ENCODE measurements around the gene NSG1.

The NSG1 gene

DNA sequence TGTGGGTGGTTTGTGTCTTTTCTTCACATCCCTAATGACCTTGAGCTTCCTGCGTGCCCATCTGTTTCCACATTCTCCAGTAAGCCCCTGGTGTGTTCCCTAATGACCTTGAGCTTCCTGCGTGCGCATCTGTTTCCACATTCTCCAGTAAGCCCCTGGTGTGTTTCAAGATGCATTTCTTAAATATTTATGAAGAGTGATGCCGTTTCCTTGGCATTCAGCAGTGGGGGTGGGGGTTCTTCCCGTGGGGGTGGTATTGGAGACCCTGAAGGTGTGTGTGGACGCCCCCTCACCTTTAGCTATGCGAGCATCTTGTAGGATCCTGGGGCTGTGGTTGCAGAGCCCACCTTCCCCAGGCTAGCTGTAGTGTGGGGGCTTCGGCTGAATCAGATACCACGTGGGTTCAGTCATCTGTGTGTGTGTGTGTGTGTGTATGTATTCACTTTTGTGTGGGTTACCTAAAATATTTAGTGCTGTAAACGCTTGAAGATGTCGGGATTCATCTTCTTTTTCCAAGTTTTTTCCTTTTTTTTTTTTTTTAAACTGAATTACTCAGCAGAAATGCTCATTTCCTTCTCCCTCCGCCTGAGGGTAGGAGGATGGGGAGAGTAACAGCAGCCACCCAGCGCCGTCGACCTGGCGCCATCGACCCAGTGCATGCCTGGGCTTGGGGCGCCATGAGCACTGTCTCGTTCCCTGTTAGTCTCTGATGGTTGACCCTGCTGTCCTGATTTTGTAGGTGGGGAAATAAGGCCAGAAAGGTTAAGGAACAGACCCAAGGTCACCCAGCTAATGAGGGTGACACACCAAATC lies 9.9 kb downstream of the NSG1 start:
- no peak for DNase-seq (ENCODE audit: low read depth)

DNA sequence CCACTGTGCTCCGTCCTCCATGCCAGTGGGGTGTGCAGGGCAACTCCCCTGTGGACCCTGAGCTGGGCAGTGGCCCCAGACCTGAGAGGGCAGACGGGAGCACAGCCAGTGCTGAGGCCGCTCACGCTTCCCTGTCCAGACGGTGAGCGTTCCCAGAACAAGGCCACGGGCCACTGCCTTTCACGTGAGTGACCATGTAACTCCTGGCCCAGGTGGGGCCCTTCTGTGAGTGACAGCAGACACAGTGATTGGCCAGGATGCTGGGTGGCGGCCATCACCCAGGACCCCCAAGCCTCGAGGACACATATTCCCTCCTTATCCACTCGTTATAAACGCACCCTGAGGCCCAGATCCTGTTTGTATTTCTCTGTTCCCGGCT lies 10.5 kb downstream of the NSG1 start:
- no peak for DNase-seq (ENCODE audit: low read depth)

- DNase-seq (ENCODE audit: low read depth): no peak
Observed at GRCh38 chr4:4398430-4398829, 11.5 kb downstream of the NSG1 start.

DNA sequence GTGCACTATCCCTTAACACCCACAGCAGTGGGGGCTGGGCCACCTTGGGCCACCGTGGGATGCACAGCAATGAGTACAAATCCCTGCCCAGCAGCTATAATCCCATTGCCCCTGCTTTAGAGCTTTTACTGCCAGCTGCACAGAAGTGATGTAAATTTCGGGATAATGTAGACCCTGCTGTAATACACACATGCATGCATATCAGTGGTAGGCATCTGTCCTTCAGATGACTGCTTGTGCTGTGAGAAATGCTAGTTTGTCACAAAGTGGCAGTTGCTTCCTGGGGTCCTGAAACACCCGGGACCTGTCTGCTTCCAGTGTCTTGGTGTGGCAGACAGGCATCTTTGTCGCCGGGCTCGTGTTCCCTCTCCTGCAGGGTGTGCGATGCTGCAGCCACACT lies 14.1 kb downstream of the NSG1 start:
- no peak for DNase-seq (ENCODE audit: low read depth)

GRCh38 chr4:4402966-4403365 lies 16.1 kb downstream of the NSG1 start:
- no peak for DNase-seq (ENCODE audit: low read depth)

DNA sequence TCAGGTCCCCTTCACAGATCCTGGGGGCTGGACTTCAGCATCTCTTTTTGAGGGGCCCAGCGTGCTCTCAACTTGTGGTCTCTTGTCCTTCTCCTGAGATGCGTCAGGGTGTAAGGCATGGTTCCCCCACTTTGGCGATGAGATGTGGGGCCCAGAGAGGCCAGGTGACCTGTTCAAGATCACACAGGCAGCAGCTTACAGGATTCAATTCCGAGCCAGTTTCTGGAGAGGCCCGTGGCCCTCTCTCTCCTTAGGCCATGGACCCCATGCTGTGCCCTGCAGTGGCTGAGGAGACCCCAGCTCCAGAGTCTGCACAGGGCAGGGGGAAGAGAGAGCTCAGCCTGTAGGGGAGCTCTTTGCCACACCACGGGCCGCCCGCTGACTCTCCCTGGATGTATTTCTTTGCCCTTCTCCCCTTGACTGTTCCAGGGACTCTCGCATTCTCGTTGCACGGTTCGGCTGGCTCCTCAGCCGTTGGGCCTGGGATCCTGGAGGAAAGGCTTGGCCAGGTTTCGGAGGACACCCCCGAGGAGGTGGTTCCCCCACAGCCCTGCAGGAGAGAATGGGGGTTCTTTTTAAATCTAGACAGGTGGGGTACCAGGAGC lies 18.6 kb downstream of the NSG1 start:
- no peak for DNase-seq (ENCODE audit: low read depth)

DNA sequence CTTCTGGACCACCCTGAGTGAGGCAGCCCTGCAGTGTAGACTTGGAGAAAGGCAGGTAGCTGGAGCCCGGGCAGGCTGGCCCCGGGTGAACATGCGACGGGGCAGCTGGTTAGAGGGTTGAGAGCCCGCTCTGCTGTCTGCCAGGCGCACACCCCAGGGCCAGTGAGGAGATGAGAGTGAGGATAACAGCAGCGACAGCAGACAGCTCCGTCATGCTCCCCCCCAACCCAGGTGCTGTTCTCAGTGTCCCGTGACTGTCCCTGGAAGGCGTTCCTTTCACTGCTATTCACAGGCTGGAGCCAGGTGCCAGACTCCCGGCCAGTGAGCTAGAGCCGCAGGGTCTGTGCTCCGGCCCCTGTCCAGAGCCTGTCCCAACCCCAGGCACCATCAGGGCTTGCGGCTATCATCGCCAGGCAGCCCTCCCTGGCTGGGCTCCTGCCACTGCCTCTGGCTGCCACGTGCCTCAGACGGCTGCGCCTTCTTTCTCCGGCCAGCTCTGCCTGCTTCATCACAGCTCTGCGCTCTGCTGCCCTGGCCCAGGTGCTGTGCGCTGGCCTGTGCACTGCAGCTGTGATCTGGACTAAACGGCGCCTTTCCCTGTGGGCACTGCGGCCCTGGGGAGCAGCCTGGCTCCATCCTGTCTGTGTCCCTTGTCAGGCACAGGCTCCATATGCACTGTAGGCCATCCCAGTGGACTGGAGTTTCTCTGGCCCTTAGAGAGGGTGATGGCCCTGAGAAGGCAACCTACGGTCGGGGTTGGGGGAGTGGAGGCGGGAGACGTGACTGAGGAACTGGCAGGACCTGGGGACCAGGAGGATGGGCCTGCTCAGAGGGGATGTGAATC lies 19.8 kb downstream of the NSG1 start:
- no peak for DNase-seq (ENCODE audit: low read depth)

GRCh38 chr4:4407299-4408131 lies 20.6 kb downstream of the NSG1 start:
- no peak for DNase-seq (ENCODE audit: low read depth)

GRCh38 chr4:4408132-4408523 lies 21.2 kb downstream of the NSG1 start:
- no peak for DNase-seq (ENCODE audit: low read depth)

DNA sequence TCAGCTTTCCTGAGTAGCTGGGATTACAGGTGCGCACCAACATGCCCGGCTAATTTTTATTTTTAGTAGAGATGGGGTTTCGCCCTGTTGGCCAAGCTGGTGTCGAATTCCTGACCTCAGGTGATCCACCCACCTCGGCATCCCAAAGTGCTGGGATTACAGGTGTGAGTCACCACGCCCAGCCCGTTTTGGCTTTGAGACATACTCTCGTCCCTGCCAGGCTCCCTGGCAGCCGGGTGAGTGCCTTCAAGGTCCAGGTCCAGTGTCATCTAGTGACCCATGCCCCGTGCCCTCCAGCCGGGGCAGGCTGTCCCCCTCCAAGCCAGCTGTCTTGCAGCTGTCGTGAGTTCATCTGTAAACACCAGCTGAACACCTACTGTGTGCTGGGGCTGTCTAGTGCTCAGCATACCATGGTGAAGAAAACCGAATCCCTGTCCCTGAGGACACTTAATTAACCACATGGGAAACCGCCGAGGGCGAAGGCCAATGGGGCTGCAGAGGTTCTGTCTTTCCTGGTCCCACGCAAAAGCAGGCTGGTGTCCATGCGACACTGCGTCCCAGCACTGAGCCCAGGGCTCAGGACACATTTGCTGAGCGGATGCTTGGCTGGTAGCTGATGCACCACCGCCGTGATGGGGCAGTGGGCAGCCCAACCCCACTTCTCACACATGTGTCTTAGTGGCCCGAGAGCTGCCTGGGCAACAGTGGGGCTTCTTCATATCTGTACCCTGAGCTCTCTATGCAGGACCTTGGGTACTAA lies 21.9 kb downstream of the NSG1 start:
- DNase-seq (ENCODE audit: low read depth): no peak

GRCh38 chr4:4409416-4410115 lies 22.7 kb downstream of the NSG1 start:
- no peak for DNase-seq (ENCODE audit: low read depth)

DNA sequence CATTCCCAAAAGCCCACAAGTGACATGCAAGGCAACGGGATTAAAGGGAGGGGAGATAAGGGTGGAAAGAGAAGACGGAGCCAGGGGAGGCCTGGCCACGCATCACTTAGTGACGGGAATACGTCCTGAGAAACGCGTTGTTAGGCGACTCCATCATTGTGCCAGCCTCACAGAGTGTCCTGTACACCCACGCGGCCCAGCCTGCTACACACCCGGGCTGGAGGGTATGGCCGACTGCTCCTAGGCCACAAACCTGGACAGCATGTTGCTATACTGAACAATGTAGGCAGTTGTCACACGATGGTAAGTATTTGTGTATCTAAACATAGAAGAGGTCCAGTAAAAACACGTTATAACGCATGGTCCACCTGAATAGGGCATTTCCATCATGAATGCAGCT lies 23.4 kb downstream of the NSG1 start:
- no peak for DNase-seq (ENCODE audit: low read depth)

DNA sequence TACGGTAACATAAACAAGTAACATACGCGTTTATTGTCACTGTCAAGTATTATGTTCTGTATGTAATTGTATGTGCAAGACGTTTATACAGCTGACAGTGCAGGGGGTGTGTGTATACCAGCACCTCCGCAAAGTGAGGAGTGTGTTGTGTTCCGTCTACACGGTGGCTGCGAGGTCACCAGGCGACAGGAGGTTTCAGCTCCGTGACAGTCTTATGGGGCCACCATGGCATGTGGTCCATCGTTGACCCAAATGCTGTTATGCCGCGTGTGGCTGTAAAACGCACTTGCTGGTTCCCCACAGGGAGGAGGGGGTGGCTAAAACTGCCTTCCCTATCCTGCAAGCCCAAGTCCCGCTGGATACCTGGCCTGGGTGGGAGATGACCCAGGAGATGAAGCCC lies 25.0 kb downstream of the NSG1 start:
- DNase-seq (ENCODE audit: low read depth): no peak

- no peak for DNase-seq (ENCODE audit: low read depth)
Observed at GRCh38 chr4:4412641-4413372, 25.9 kb downstream of the NSG1 start.

- DNase-seq (ENCODE audit: low read depth): no peak
Observed at GRCh38 chr4:4413373-4413725, 26.4 kb downstream of the NSG1 start.

- no peak for DNase-seq (ENCODE audit: low read depth)
Observed at GRCh38 chr4:4413806-4414205, 26.9 kb downstream of the NSG1 start.

DNA sequence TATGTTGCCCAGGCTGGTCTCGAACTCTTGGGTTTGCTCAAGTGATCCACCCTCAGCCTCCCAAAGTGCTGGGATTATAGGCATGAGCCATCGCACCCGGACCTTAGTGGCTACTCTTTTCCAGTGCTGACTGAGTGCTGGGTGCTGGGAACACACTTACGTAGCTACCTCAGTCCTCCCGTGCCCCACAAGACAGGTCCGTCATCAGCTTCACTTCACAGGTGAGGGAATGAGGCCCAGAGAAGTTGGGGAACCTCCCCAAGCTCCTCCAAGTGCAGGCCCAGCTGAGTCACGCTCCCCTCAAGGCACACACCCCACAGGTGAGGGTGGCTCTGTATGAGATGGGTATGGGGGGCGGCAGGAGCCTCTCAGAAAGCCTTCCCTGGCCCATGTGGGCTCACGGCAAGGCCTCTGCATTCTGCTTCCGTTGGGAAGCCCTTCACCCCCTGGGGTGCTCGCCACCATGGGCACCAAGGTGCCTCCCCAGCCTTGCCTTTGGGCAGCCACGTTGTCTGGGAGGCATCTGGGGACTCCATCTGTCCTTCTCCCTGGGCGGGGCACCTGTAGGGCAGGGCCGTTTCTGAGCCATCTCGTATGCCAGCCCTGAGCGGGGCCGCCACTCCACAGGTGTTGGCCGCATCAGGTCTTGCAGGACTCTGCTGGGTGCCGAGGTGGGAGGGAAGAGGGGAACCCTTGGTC lies 28.4 kb downstream of the NSG1 start:
- no peak for DNase-seq (ENCODE audit: low read depth)

- no peak for DNase-seq (ENCODE audit: low read depth)
Observed at GRCh38 chr4:4415806-4416805, 29.2 kb downstream of the NSG1 start.
